ENCODE data around the gene PLPPR5.
A peak's percentile ranks its signal among the peaks of the same experiment; 100 is the strongest.
"Not testable (repeated sequence)": the region's sequence is repeated elsewhere in the genome, so short reads cannot be mapped to it uniquely, and the experiment has no call there.

Gene PLPPR5

GRCh38 chr1:98919211-98919610, 85.5 kb downstream of the PLPPR5 start:
- no peak for DNase-seq (ENCODE audit: low spot score)

DNA sequence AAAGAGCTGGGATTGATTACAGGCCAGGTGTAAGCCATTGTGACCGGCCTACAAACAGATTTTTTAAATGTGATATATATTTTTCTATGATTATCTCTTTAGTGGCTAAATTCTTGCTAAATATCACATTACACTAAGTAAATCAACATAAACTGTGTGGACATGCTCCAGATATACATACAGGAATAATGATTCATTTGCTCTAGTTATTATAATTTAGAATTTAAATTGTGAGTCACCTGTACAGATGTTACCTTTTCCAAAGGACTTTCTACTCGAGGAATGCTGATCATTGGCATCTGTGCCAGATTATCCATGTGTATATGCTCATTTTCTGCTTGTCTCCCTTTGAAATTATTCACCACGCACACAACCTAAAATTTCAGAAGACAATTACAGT, 90.1 kb downstream of the PLPPR5 start:
- DNase-seq (ENCODE audit: low spot score) = no peak

DNA sequence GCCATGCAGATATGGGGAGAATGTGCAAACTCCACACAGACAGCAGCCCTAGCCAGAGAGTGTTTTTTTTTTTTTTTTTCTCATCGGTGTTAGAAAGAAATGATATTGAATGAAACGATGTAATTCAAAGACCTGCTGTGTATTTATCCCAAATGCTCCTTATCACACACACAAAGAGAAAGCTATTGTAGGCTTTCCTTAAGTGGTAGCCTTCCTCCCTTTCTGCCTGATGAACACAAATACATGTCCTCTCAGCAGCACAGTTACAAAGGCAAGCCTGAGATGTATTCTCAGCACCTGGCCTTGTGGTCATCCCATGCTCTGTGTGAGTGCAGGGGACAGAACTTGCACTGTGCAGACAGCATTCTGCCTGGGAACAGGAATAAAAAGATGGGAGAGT, 93.8 kb downstream of the PLPPR5 start:
- no peak for DNase-seq (ENCODE audit: low spot score)

DNA sequence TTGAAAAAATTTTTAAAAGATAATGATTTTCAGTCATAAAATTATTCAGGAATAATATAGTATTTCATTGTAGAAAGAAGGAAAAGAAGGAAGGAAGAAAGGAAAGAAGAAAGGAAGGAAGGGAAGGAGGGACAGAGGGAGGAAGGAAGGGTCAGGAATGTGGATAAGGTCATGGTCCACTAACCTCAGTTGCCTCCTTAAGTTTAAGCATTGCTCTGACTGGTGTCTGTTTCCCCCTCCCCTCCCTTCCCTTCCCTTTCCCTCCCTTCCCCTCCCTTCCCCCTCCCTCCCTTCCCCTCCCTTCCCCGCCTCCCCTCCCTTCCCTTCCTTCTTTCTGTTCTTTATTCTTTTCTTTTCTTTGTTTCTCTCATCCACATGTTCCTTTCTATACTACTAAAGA, 95.7 kb downstream of the PLPPR5 start:
- DNase-seq (ENCODE audit: low spot score) = no peak

DNA sequence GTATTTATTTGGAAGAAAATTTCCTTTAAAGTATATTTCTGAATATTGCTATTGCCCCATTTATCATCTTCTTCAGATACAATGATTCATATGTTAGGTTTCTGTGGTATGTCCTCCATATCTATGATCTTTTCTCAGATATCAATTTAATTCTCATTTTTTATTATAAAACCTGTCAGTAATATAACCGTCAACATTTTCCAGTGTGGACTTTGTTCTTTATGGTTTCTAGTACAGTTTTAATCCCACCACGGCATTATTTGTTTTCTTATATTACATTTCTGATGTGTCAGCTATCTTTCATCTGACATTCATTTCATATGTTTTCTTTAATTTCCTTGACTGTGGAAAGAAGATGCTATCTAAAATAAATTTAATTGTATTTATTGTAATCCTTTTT, 97.9 kb downstream of the PLPPR5 start:
- no peak for DNase-seq (ENCODE audit: low spot score)

- no peak for DNase-seq (ENCODE audit: low spot score)
These were observed 98.3 kb downstream of the PLPPR5 start for GRCh38 chr1:98906361-98906760.

DNA sequence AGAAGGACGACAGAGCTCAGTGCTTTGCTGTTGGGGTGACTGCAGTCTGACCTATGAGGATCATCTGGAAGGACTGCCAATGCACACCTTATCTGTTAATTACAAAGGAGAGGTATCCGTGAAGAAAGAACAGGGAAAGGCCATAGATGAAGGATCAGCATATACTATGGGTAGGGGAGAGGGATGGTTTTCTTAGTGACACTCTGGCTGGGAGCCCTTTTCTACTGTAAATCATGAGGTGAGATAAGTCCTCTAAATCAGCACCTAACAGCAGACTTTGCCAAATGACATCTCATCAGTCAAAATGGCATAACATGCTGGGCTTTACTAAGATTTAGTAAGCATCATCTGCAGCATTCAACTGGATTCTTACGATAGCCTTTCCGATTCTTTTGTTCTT, 100.0 kb downstream of the PLPPR5 start:
- no peak for DNase-seq (ENCODE audit: low spot score)

- no peak for DNase-seq (ENCODE audit: low spot score)
These were observed 100.9 kb downstream of the PLPPR5 start for GRCh38 chr1:98903726-98904125.

- DNase-seq (ENCODE audit: low spot score) = peak; percentile 21
These were observed 101.4 kb downstream of the PLPPR5 start for GRCh38 chr1:98903261-98903660.

DNA sequence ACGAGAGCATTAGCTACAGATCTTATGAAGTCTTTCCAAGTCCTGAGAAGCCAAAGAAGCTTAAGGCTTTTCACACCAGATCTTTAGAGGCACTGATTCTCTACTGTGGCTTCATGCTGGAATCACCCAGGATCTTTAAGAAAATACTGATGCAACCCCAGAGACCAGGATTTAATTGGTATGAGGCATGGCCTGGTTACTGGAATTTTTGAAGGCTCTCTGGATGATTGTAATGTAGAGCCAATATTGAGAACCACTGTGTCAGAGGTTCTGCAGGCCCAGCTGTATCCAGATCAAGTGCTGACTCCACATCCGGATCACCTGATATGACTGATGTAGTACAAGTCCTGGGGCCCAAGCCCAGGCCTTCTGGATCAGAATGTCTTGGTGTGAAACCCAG, 105.7 kb downstream of the PLPPR5 start:
- no peak for DNase-seq (ENCODE audit: low spot score)

- DNase-seq (ENCODE audit: low spot score) = no peak
These were observed 107.2 kb downstream of the PLPPR5 start for GRCh38 chr1:98897479-98897878.

DNA sequence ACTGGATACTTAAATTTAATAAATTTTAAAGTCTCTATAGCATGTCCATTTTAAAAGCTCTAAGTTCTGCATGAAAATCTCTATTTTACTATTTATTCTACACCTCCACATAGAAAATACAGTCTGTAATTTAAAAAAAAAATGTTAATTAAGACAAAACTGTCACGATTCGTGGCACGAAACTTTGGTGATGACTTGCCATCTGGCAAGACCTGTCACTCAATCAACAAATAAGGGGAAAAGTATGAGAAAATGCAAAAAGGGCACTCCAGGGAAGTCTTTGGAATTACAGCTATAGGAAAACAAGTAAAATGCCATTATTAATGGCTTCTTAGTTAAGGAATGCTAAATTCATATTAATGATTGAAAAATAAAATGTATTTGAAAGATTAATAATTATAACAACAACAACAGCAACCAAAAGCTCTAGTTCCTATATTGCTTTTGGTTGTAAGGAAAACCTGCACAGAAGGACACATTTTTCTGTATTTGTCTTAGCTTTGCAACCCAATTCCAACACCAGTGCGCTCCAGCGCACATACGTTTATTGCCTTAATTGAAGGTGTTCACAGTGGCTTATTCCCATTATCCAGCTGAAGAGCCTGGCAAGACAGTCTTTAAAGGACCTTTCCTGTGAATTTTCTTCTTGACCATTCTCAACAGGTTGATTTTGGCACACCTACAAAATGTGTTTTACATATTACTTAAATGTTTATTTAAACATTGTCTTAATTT, 107.8 kb downstream of the PLPPR5 start:
- DNase-seq (ENCODE audit: low spot score) = no peak

DNA sequence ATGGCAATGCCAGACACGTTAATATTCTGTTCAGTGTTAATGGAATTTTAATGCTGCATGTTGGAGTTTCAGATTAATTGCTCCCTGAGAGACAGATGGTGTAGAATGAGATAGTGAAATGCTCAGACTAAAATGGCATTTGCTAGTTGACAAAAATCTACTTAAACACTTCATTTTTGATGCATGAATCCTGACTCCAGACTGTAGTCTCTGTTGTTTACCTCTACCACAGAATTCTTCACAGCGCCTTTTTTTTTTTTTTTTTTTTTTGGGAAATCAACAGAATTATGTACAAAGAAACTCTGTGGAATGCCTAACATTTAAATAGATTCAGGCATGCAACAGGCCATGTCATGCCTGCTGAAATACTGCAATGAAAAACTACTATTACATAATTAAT, 111.3 kb downstream of the PLPPR5 start:
- DNase-seq (ENCODE audit: low spot score) = no peak

- no peak for DNase-seq (ENCODE audit: low spot score)
These were observed 115.8 kb downstream of the PLPPR5 start for GRCh38 chr1:98888869-98889268.

DNA sequence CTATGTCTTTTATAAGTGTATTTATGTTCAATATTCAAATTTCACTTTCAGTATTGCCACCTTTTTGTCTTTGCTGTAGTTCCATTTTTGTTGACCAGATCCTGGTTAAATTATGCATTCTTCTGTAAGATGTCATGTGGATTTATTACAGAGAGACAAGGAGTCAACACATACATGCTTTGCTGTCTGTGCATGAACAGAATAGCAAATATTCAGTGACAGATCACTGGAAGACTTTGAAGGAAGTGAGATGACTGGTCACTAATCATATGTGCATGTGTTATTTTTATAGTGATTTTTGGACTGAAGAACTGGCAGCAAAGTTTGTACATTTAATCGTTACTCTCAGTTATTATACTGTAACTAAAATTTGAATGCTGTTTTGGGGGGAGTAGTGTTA, 117.2 kb downstream of the PLPPR5 start:
- no peak for DNase-seq (ENCODE audit: low spot score)

GRCh38 chr1:98884864-98885263, 119.8 kb downstream of the PLPPR5 start:
- DNase-seq (ENCODE audit: low spot score) = no peak

GRCh38 chr1:98881901-98882300, 122.8 kb downstream of the PLPPR5 start:
- no peak for DNase-seq (ENCODE audit: low spot score)

GRCh38 chr1:98881234-98881633, 123.4 kb downstream of the PLPPR5 start:
- not testable (repeated sequence) for DNase-seq (ENCODE audit: low spot score)

- DNase-seq (ENCODE audit: low spot score) = no peak
These were observed 129.8 kb downstream of the PLPPR5 start for GRCh38 chr1:98874828-98875227.

GRCh38 chr1:98870959-98871903, 133.4 kb downstream of the PLPPR5 start:
- no peak for DNase-seq (ENCODE audit: low spot score)

GRCh38 chr1:98865796-98866195, 138.9 kb downstream of the PLPPR5 start:
- no peak for DNase-seq (ENCODE audit: low spot score)

DNA sequence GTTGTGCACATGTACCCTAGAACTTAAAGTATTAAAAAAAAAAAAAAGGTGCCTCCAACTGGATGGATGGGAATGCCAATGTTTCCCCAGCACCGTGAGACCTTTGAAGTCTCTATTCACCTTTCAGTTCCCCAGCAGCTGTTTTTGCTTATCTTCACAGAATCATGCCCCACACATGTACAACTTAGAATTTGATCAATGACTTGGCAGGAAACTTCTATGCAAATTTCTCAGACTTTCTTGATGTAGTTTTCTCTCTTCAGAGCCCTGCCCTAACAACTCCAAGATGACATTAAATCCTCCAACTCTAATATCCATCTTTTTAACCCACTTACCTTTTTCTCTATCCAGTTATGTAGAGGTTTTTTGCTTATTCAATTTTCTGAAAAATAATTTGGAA, 144.3 kb downstream of the PLPPR5 start:
- no peak for DNase-seq (ENCODE audit: low spot score)

GRCh38 chr1:98854137-98854536, 150.5 kb downstream of the PLPPR5 start:
- no peak for DNase-seq (ENCODE audit: low spot score)

Data from LoVo (cell line).